Brain pericyte (primary cell): ENCODE results near the gene CDH3.

ENCODE experiments used
- DNase-seq: peaks from one replicate; pipeline ENCODE4 v3.0.0-alpha.2; 2012; ENCODE audit warnings: low read depth, low spot score

CDH3 gene

GRCh38 chr16:68644715-68645493, at the start of gene CDH3:
Gene CDH3, plus strand, starts transcription at chr16:68645310. Its CDS starts 70 bp downstream, at chr16:68645380.
- DNase-seq = no peak

- DNase-seq = no peak
Measured at GRCh38 chr16:68596266-68596665, 48.8 kb upstream of the CDH3 start.

GRCh38 chr16:68599586-68599985, 45.5 kb upstream of the CDH3 start:
- no peak for DNase-seq

- no peak for DNase-seq
Measured at GRCh38 chr16:68605746-68606145, 39.4 kb upstream of the CDH3 start.

GRCh38 chr16:68607443-68607842, 37.7 kb upstream of the CDH3 start:
- DNase-seq = no peak

GRCh38 chr16:68608330-68608729, 36.8 kb upstream of the CDH3 start:
- DNase-seq = no peak

- no peak for DNase-seq
Measured at GRCh38 chr16:68612996-68613395, 32.1 kb upstream of the CDH3 start.

GRCh38 chr16:68617734-68618133, 27.4 kb upstream of the CDH3 start:
- no peak for DNase-seq

GRCh38 chr16:68626557-68626956, 18.6 kb upstream of the CDH3 start:
- DNase-seq = no peak

- DNase-seq = no peak
Measured at GRCh38 chr16:68627951-68628425, 17.1 kb upstream of the CDH3 start.

- DNase-seq = no peak
Measured at GRCh38 chr16:68629351-68629910, 15.7 kb upstream of the CDH3 start.

GRCh38 chr16:68636064-68636560, 9.0 kb upstream of the CDH3 start:
- no peak for DNase-seq

- no peak for DNase-seq
Measured at GRCh38 chr16:68636818-68637217, 8.3 kb upstream of the CDH3 start.

GRCh38 chr16:68640972-68641371, 4.1 kb upstream of the CDH3 start:
- DNase-seq = no peak

- no peak for DNase-seq
Measured at GRCh38 chr16:68642047-68642435, 3.1 kb upstream of the CDH3 start.

- no peak for DNase-seq
Measured at GRCh38 chr16:68642436-68643101, 2.5 kb upstream of the CDH3 start.

- DNase-seq = no peak
Measured at GRCh38 chr16:68643227-68643626, 1.9 kb upstream of the CDH3 start.

GRCh38 chr16:68643847-68644246, 1.3 kb upstream of the CDH3 start:
- no peak for DNase-seq

GRCh38 chr16:68644296-68644695, 814 bp upstream of the CDH3 start:
- DNase-seq = no peak

GRCh38 chr16:68645494-68646388, 631 bp downstream of the CDH3 start:
- no peak for DNase-seq

GRCh38 chr16:68646953-68647659, 2.0 kb downstream of the CDH3 start:
- no peak for DNase-seq
